IPS-NIHi11 (cell line): ENCODE data around the gene ARHGAP4.

Source experiments
- DNase-seq: peaks from one replicate; pipeline ENCODE4 v3.0.0; 2012; ENCODE audit warnings: mixed read lengths, low spot score

Gene ARHGAP4

GRCh38 chrX:153880440-153880815 lies 45.6 kb downstream of the ARHGAP4 start:
- no peak for DNase-seq

DNA sequence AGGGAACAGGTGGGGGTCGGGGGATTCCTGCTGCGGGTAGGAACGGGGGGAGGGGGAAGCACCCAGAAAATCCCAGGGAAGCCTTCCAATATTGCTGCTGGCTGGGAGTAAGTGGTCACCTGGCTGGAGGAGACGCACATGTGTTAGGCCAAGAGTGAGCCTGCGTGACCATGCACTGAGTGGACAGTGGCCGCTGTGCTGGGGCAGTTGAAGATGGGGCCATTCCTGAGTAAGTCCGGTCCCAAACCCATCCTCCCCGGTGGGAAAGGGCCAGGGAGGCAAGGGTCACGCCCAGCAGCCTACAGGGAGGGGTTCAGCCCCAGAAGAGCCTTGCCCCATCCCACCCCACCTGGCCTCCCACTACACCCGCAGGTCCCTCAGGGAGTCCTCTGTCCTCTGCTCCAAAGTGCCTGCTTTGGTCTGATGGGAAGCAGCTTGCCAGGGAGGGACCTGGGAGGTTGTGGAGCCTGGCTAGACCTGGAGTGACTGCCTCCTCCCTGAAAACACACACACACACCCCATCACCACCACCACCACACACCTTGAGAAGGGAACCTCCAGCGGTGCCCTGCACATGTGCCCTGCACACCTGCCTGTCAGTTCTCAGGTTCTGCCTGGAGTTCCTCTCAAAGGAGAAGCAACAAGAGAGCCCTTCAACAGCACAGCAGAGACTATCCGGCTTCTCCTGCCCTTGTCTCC lies 46.2 kb downstream of the ARHGAP4 start:
- no peak for DNase-seq

DNA sequence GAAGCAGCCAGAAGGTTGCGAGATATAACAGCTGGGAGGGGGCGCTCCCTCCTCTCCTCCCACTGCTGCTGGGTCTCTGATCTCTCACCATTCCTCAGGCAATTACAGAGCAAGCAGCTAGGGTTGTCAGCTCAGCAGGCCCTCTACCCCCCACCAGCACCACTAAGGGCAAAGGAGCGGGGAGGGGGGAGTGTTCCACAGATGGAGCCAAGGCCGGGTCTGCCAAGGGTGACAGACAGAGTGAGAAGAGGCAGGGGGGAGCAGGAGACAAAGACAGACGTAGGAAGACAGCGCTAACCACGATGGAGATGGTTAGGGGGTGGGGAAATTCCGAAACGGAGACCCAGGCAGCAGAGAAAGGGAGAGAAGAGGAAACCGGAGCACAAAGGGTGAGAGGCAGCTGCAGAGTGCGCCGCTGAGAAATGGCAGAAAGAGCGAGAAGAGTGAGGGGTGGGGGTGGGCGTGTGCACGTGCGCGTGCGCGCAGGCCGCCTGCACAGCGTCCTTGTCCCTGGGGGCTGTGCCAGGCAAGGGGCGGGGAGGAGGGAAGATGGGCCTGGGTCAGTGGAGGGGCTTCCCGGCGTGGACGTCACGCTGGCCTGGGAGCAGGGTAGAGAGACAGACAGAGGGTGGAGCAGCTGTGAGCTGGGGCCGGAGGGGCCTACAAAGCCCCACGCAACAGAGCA lies 47.0 kb downstream of the ARHGAP4 start:
- DNase-seq, result no peak

DNA sequence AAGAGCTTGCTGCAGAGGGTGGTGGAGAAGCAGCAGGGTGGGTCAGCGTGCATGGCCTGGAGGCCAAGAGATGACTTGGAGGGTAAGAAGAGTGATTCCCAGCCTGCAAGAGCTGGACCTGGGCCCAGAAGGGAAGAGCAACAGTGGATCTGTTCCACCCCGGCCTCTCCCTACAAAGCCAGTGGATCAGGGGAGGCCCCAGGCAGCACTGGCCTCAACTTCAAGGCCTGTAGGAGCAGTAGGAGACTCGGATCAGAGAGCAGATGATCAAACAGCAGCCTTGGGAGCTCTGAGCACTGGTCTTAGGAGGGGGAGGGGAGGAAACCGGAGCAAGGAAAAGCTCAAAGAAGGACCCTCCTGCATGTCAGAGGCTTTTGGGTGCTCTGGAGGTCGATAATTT lies 47.7 kb downstream of the ARHGAP4 start:
- no peak for DNase-seq

- no peak for DNase-seq
Observed at GRCh38 chrX:153877571-153878261, 48.3 kb downstream of the ARHGAP4 start.

DNA sequence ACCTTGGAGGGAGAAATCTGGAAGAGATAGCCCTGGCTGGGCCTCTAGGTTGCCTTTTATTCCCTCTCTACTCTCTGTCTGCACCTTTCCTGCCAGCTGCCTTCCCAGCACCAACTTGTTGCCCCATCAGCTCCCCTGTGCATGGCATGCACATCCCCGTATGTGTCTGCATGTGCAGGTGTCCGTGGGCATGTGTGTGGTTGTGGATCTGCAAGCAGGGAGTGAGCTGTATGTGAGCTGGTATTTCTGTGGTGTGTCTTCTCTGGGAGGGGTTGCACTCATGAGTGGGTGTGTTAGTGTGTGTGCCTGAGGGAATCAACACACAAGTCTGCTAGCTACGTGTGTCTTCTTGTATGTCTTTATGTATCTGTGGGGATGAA lies 50.0 kb downstream of the ARHGAP4 start:
- no peak for DNase-seq

GRCh38 chrX:153875391-153876111 lies 50.5 kb downstream of the ARHGAP4 start:
- peak; percentile 79 for DNase-seq

DNA sequence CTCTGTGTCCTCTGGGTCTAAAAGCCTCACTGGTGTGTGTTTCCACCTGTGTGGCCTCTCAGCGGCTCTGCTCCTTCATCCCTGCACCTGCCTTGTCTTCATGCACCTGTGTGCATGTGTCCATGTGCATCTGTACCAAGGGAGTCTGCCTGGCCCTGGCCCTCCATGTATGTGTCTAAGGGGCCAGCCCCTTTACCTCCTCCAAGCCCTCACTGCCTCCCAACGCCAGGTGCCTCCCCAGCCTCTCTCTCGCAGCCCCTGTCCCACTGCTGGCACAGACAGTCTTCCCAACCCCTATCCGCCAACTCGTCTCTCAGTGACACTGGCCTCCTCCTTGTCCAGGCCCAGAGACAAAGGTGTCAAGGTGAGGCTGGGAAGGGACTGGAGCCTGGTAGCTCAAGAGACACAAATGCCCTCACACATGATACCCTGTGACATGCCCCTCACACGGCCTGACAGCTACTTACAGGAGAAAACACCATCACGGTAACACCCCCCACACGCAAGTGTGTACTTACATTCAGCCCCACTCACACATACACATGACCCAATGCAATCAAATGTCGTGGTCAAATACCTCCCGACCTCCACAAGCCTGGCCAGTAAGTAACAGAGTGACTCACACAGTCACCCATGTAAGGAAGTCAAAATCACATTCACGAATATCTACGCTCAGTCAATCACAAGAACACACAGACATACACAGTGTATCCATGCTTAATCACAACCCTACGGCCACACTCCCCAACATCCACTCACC lies 51.5 kb downstream of the ARHGAP4 start:
- DNase-seq, result no peak

GRCh38 chrX:153874085-153874365 lies 52.0 kb downstream of the ARHGAP4 start:
- DNase-seq, result no peak

DNA sequence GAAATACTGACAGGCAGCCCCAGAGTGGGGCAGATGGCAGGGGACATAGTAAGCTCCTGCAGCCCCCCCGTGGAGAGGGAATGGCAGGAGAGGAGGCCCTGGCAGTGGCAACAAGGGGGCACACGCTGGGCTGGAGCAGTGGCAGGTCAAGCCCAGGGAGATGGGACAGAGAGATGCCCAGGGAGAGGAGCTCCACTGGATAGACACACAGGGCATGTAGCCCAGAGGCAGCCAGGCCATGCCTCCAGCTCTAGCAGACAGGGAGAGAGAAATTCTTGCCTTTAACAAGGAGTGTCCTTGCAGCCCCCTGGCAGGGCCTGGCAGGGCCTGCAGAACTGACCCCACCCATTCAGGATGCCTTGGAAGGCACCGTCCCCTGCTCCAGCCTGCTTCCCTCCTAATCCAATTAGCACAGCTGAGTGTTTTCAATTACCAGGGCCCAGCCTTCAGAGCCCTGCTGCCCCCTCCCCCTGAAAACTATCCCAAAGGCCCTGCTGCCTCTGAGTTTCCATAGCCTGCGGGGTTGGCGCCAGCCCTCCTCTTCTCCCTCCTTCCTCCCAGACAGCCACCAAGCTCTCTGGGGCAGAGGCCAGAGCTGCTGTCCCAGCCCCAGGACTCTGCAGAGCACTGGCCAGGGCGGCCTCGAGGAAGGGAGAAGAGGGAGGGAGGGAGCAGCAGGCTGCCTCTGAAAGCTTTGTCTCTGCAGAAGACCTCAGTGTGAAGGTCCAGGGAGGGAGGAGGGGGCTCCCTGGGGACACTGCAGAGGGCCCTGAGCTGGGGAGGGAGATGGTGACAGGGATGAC lies 52.6 kb downstream of the ARHGAP4 start:
- no peak for DNase-seq

- no peak for DNase-seq
Observed at GRCh38 chrX:153871946-153872878, 53.9 kb downstream of the ARHGAP4 start.

DNA sequence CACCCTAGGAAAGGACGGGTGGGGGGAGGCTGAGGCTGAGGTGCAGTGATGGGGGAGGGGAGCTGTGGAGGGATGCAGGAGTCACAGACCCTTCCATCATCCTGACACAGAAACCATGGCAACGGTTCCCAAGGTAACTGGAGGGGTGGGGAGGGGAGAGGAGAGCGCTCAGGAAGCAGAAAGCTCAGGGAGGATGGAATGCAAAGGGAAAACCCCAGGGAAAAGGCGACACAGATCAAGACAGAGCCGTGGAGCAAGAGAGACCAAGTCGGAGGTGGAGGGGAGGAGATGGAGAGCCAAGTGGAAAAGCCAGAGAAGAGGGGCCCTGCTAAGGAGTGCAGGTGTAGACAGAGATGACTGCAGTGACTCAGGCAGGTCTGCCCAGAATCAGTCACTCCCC lies 54.6 kb downstream of the ARHGAP4 start:
- no peak for DNase-seq

GRCh38 chrX:153870791-153871360 lies 55.2 kb downstream of the ARHGAP4 start:
- DNase-seq, result no peak

DNA sequence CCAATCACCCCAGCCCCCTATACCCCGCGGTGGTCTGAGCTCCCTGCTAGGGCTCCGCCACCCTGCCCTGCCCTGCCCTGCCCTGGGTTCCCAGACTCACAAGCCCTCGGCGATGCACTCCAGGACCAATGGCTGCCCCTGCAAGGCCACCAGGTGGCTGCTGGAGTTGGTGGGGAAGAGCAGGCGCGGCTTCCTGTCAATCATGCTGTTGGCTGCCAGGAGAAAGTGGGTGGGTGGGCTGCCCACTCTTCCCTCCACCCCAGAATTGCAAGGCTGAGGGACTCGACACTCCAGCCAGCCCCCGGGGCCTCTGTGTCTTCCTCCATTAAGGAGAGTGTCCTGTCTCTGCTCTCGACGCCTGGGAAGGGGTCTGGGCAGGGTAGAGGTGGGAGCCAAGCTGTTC lies 55.8 kb downstream of the ARHGAP4 start:
- DNase-seq, result no peak

- DNase-seq, result no peak
Observed at GRCh38 chrX:153869473-153870287, 56.4 kb downstream of the ARHGAP4 start.

GRCh38 chrX:153868576-153869472 lies 57.2 kb downstream of the ARHGAP4 start:
- no peak for DNase-seq

DNA sequence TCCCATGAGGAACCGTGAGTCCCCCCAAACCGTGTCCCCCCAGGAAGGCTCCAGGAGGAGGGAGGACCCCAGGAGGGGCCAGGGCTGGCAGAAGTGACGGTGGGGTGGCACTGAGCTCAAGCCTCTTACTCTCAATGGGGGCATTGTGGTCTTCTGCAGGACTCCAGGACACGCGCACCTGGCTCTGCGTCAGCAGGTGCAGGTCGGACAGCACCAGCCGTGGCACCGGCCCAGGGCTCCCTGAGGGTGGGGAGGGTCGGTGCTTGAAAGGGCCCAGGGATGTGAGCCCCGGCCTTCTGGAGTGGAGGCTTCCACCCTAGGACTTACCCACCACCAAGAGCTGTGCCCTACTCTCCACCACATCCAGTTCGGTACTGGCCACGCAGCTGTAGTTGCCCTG lies 58.4 kb downstream of the ARHGAP4 start:
- no peak for DNase-seq

DNA sequence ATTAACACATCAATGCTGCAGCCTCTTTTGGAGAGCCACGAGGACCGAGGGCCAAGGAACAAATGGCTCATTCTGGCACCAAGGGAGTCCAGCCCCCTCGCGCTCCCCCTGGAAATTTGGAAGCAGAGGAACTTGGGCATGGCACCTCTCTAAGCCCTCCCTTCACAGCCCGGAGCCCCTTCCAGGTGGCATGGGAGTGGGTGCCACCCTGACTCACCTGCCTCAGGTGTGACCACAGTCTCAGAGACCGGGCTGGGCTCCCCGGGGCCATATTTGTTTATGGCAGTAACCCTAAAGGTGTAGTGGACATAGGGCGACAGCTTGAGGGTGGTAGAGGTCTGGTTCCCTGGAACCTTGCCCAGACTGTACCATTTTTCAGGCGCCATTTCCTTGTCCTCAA lies 58.9 kb downstream of the ARHGAP4 start:
- no peak for DNase-seq
